BE2C (cell line): ENCODE measurements around the gene ZDHHC18.

ENCODE experiments used
- DNase-seq: peaks from one replicate; pipeline ENCODE4 v3.0.0-alpha.2; 2020
- H3K27me3 ChIP-seq: fragments of 250-450 bp; sonication (Bioruptor Pico); 2 replicates; pipeline ENCODE4 v1.5.1; 2020; ENCODE audit warnings: mild to moderate bottlenecking
- H3K36me3 ChIP-seq: fragments of 250-450 bp; sonication (Bioruptor Pico); 2 replicates; pipeline ENCODE4 v1.5.1; 2020; ENCODE audit warnings: mild to moderate bottlenecking
- H3K4me1 ChIP-seq: fragments of 250-450 bp; sonication (Bioruptor Pico); 2 replicates; pipeline ENCODE4 v1.5.1; 2020
- H3K4me3 ChIP-seq: 2 replicates; pipeline ENCODE4 v1.5.1; 2011; ENCODE audit warnings: low read depth, low read length
- H3K9me3 ChIP-seq: fragments of 250-450 bp; sonication (Bioruptor Pico); 2 replicates; pipeline ENCODE4 v1.5.1; 2020
- CTCF ChIP-seq: IDR thresholded peaks from 2 replicates; pipeline ENCODE4 v1.5.1; 2012; ENCODE audit warnings: mild to moderate bottlenecking, low read depth, low read length

ZDHHC18 gene

DNA sequence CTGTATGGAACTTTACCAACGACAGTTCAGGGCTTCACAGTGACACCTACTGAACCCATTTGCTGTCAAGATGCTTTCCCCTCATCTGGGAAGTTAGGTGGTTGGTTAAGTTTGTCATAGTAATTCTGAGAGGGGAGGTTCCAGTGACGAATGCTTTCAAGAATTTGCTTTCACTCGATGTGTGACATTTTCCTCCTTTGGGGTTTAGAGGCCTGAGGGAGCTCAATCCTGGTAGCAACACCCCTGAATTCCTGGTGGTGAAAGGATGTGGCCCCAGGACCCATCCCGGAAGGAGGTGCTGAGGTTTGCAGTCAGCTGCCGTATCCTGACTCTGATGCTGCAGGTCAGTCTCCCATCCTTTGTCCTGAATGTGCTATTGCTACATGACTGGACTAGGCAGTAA lies 35.9 kb upstream of the ZDHHC18 start:
- H3K27me3 ChIP-seq, result no peaks in the 10 kb centered on the region
- peaks cover 7% of the 10 kb centered on the region; the same call in 1 of the 2 replicates for H3K4me1 ChIP-seq
- no peak for DNase-seq
- no peaks in the 10 kb centered on the region for H3K36me3 ChIP-seq
- H3K9me3 ChIP-seq, result no peaks in the 10 kb centered on the region
- no peak overlapping the region for H3K4me3 ChIP-seq
- TF ChIP-seq CTCF, result no peak

GRCh38 chr1:26791148-26791547 lies 35.3 kb upstream of the ZDHHC18 start:
- H3K4me1 ChIP-seq, result peaks cover 5% of the 10 kb centered on the region; the same call in 1 of the 2 replicates
- DNase-seq, result no peak
- no peaks in the 10 kb centered on the region for H3K9me3 ChIP-seq
- H3K36me3 ChIP-seq, result no peaks in the 10 kb centered on the region
- H3K4me3 ChIP-seq, result no peak overlapping the region
- no peak for TF ChIP-seq CTCF
- H3K27me3 ChIP-seq, result no peaks in the 10 kb centered on the region

GRCh38 chr1:26791626-26792025 lies 34.9 kb upstream of the ZDHHC18 start:
- no peak for DNase-seq
- H3K4me3 ChIP-seq, result no peak overlapping the region
- H3K36me3 ChIP-seq, result no peaks in the 10 kb centered on the region
- no peak for TF ChIP-seq CTCF
- peaks cover under 1% of the 10 kb centered on the region; the same call in 1 of the 2 replicates for H3K4me1 ChIP-seq
- H3K27me3 ChIP-seq, result no peaks in the 10 kb centered on the region
- H3K9me3 ChIP-seq, result no peaks in the 10 kb centered on the region

DNA sequence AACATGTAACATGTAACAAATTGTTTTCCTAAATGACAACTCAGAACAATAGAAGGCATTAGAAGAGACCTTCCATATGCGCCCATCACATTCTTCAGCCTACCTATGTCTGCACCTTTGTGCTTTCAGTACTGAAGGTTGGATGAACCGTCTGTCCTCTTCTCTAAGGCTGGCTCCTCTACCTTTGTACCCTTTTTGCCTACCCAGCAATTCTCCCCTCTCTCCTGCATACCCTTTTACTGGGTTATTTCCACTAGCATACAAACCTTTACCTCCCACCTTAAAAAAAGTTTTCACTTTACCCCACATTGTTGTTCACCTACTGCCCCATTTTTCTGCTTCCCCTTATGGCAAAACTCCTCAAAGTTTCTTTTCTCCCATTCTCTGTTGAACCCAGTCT lies 33.6 kb upstream of the ZDHHC18 start:
- no peak for DNase-seq
- Histone ChIP-seq H3K9me3 (no peaks in the 10 kb centered on the region), H3K27me3 (no peaks in the 10 kb centered on the region), H3K4me3 (no peak overlapping the region), H3K36me3 (no peaks in the 10 kb centered on the region), H3K4me1 (no peaks in the 10 kb centered on the region; the same call in 1 of the 2 replicates)
- TF ChIP-seq CTCF, result no peak

DNA sequence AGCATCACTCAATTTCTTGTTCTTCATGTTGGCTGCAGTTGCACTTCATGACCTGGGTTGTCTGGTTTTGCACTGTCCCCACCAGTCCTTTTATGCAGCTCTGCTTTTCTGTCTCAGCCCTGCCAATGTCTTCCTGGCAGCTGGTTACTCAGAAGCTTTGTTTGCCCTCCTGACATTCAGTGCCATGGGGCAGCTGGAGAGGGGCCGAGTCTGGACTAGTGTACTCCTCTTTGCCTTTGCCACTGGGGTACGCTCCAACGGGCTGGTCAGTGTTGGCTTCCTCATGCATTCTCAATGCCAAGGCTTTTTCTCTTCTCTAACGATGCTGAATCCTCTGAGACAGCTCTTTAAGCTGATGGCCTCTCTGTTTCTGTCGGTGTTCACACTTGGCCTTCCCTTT lies 32.1 kb upstream of the ZDHHC18 start:
- no peaks in the 10 kb centered on the region for H3K4me1 ChIP-seq
- H3K36me3 ChIP-seq, result no peaks in the 10 kb centered on the region
- no peak overlapping the region for H3K4me3 ChIP-seq
- DNase-seq, result no peak
- TF ChIP-seq CTCF, result no peak
- H3K27me3 ChIP-seq, result no peaks in the 10 kb centered on the region
- no peaks in the 10 kb centered on the region for H3K9me3 ChIP-seq

DNA sequence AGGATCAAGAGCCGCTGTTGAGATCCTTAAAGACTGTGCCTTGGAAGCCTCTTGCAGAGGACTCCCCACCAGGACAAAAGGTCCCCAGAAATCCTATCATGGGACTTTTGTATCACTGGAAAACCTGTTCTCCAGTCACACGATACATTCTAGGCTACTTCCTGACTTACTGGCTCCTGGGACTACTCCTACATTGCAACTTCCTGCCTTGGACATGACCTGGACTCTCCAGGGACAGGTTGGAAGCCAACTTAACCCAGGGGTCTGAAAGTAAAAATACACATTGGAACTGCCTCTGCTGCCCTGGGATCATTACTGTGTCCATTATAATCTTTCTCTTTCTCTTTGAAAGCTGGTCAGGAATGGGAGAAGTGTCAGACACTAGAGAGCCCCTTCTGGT lies 28.9 kb upstream of the ZDHHC18 start:
- Histone ChIP-seq H3K36me3 (no peaks in the 10 kb centered on the region), H3K27me3 (no peaks in the 10 kb centered on the region), H3K9me3 (no peaks in the 10 kb centered on the region), H3K4me3 (no peak overlapping the region), H3K4me1 (no peaks in the 10 kb centered on the region)
- no peak for TF ChIP-seq CTCF
- no peak for DNase-seq
